Heart right ventricle (tissue), 16 donors: ENCODE measurements around the gene CXCR3. TPM values are rescaled to one million over a fixed set of nuclear protein-coding genes. Genes with fewer than 3 reads are reported as not detected.
"Not testable (repeated sequence)": the region's sequence is repeated elsewhere in the genome, so short reads cannot be mapped to it uniquely, and the experiment has no call there.

Source experiments
- ATAC-seq, 8 donors: fragments of 200-7000 bp; cut with Tn5 transposase; one replicate each; pipeline ENCODE4 v1.9.1; 2020; ENCODE audit warnings: mild to moderate bottlenecking in 8 of 8, moderate library complexity in 8 of 8, moderate number of reproducible peaks in 1 of 8
- DNase-seq, 2 donors: peaks; one replicate each; pipeline ENCODE4 v3.0.0-alpha.2; 2020
- H3K27ac ChIP-seq, 10 donors: fragments of 200-600 bp; sonication (generic) in 2 of 10; one replicate each; pipeline versions ENCODE4 v1.5.0 to v1.8.0; 2020 to 2022; ENCODE audit warnings: mild to moderate bottlenecking in 3 of 10
- H3K27me3 ChIP-seq, 7 donors: fragments of 200-600 bp; one replicate each; pipeline ENCODE4 v1.8.0; 2021 to 2022; ENCODE audit warnings: mild to moderate bottlenecking in 2 of 7
- H3K36me3 ChIP-seq, 9 donors: fragments of 200-600 bp; sonication (generic) in 1 of 9; one replicate each; pipeline versions ENCODE4 v1.5.0 to v1.8.0; 2020 to 2022; ENCODE audit warnings: mild to moderate bottlenecking in 2 of 9
- H3K4me1 ChIP-seq, 9 donors: fragments of 200-600 bp; sonication (generic) in 1 of 9; one replicate each; pipeline versions ENCODE4 v1.5.0 to v1.8.0; 2020 to 2022; ENCODE audit warnings: mild to moderate bottlenecking in 4 of 9
- H3K4me3 ChIP-seq, 10 donors: fragments of 200-600 bp; sonication (generic) in 2 of 10; one replicate each; pipeline versions ENCODE4 v1.5.0 to v1.8.0; 2020 to 2022; ENCODE audit warnings: mild to moderate bottlenecking in 7 of 10, moderate library complexity in 2 of 10
- H3K9me3 ChIP-seq, 11 donors: fragments of 200-600 bp in 10 of 11; sonication (generic) in 2 of 11; one replicate each; pipeline versions ENCODE4 v1.5.0 to v1.8.0; 2013 to 2022; ENCODE audit warnings: mild to moderate bottlenecking in 2 of 11, control low read depth in 1 of 11, moderate library complexity in 1 of 11
- WGBS, 2 donors: extraction: QIAGEN DNeasy Blood & Tissue Kit; methylation state at CpG; one replicate each; pipeline ENCODE4 v1.1.7; 2013; ENCODE audit warnings: inconsistent platforms in 1 of 2; 5-methylcytosine and 5-hydroxymethylcytosine counted together
- intact Hi-C, 10 donors: fragments of 100-400 bp; cut with DNase I; formaldehyde crosslinking; loops; one replicate each; pipeline versions ENCODE4 v1.11.1 to v1.14.2; 2022
- polyA plus RNA-seq, 2 donors: library from polyadenylated mRNA; stranded (reverse); fragments of 200-250 nt; gene quantifications; one replicate each; pipeline ENCODE4 v1.2.3, GENCODE V29; 2013
- total RNA-seq, 10 donors: library from RNA; stranded (reverse); fragmentation: NEBNext Ultra II Directional in 3 of 10; extraction: Animal tissue kit (Norgen Biotek cat#: 25700) in 3 of 10; gene quantifications; one replicate each; pipeline versions ENCODE4 v1.2.1 to v1.2.4, GENCODE V29; 2021 to 2023
- TF ChIP-seq, protein P1 (sequence below), 9 donors: fragments of 200-600 bp; sonication (generic) in 2 of 9; IDR thresholded peaks; one replicate each; pipeline versions ENCODE4 v1.5.0 to v1.8.0; 2021 to 2022; ENCODE audit warnings: antibody characterized with exemption in 9 of 9, mild to moderate bottlenecking in 5 of 9, moderate library complexity in 1 of 9
- donor health status: Arrhythmogenic right ventricular cardiomyopathy.
- donor health status: ischemic (EF 13 %, LVEDD 7.1; RV severe dilation, severe dysfunction).
- donor health status: healthy with polysubstance abuse.
- donor health status: DM: no; HTN: yes; CAD: no.
- donor health status: DM: no; HTN: no; CAD: no.
- donor health status: ischemic (EF 25% LVEDD 6.9; RV normal size, moderate dysfunction).
- donor health status: ischemic (EF 25% LVEDD 5.7; RV mildly dilated, moderate dysfunction).
- donor health status: healthy.
- donor health status: DM: yes; HTN: yes; CAD: no.
- donor health status: Ischemic cardiomyopathy.
- donor health status: ischemic (EF 35%, LVEDD 5.7; RV mildly dilated, moderate dysfunction).
- donor health status: nonischemic (EF 11% LVEDD 7.7; RV severe dilation, severe dysfunction).
- donor health status: DM: yes; HTN: yes; CAD: no.
- donor health status: PGD.
- donor health status: ischemic (EF 29% LVEDD 5.4; RV normal size, mild dysfunction).
- donor health status: nonischemic (EF 23%, LVEDD 6.1; RV moderate dilation, normal function).

Gene CXCR3
- total and polyA plus RNA-seq, 12 donors, result 0.10 to 2.7 (median 0.24) TPM; not detected in 6

DNA sequence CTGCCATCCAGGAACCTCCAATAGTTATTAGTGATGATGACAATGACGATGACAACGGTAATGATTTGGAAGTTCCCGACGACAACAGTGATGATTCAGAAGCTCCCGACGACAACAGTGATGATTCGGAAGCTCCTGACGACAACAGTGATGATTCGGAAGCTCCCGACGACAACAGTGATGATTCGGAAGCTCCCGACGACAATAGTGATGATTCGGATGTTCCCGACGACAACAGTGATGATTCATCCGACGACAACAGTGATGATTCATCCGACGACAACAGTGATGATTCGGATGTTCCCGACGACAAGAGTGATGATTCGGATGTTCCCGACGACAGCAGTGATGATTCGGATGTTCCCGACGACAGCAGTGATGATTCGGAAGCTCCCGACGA lies 14.7 kb downstream of the CXCR3 start:
- peaks cover 0 to 79% (median 10%) of the 10 kb centered on the region in 9 donors for H3K36me3 ChIP-seq
- ATAC-seq (no peak), DNase-seq (no peak)

DNA sequence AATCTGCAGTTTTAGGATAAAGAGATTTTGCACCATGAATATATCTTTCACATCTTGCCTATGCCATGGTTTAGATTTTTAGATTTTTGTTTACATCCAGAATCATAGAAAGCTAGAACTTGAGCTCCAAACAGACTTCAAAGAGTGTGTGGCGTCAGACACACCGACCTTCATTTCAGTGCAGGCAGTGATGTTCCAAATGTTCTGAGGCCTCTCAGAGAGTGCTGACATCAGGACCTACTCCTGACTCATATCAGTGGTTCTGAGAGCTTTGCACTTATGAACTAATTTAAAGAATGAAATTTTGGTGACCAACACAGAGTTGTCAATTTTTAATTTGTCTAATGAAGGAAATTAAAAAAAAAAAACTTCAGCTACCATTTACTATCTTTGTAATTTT lies 18.3 kb downstream of the CXCR3 start:
- H3K4me1 ChIP-seq, result no peaks in the 10 kb centered on the region
- intact Hi-C loops, result loop anchor here in 1 of 10 donors (10.0 kb wide), 1 partner anchor 55 kb away; no protein-coding TSS in a partner anchor
- H3K9me3 ChIP-seq, result peaks cover 0 to 15% (median 0%) of the 10 kb centered on the region in 11 donors
- peaks cover 0 to 88% (median 6%) of the 10 kb centered on the region in 9 donors for H3K36me3 ChIP-seq
- H3K4me3 ChIP-seq, result no peak overlapping the region
- H3K27ac ChIP-seq, result no peak overlapping the region
- TF ChIP-seq, protein P1, sequence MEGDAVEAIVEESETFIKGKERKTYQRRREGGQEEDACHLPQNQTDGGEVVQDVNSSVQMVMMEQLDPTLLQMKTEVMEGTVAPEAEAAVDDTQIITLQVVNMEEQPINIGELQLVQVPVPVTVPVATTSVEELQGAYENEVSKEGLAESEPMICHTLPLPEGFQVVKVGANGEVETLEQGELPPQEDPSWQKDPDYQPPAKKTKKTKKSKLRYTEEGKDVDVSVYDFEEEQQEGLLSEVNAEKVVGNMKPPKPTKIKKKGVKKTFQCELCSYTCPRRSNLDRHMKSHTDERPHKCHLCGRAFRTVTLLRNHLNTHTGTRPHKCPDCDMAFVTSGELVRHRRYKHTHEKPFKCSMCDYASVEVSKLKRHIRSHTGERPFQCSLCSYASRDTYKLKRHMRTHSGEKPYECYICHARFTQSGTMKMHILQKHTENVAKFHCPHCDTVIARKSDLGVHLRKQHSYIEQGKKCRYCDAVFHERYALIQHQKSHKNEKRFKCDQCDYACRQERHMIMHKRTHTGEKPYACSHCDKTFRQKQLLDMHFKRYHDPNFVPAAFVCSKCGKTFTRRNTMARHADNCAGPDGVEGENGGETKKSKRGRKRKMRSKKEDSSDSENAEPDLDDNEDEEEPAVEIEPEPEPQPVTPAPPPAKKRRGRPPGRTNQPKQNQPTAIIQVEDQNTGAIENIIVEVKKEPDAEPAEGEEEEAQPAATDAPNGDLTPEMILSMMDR (IDR thresholded peaks at IDR 0.05), result no peak
- ATAC-seq (peak in 3 of 8 donors; percentile 66 to 92 (median 82)), DNase-seq (no peak)
- 46 to 69% methylated on average over 2 of the region's 2 CpGs for WGBS, 2 donors
- peaks cover 0 to 9% (median 0%) of the 10 kb centered on the region in 7 donors for H3K27me3 ChIP-seq

More for the DNA sequence above, 14.7 kb downstream of the CXCR3 start:
- intact Hi-C loops, result loop anchor here in 1 of 10 donors (10.0 kb wide), 1 partner anchor 59 kb away; no protein-coding TSS in a partner anchor
- WGBS, 2 donors, result 94 to 97% methylated on average over 33 of the region's 33 CpGs
- H3K4me3 ChIP-seq, result no peak overlapping the region
- H3K27ac ChIP-seq, result no peak overlapping the region
- no peaks in the 10 kb centered on the region for H3K27me3 ChIP-seq
- H3K4me1 ChIP-seq, result peaks cover 0 to 17% (median 6%) of the 10 kb centered on the region in 9 donors
- H3K9me3 ChIP-seq, result peaks cover 0 to 15% (median 0%) of the 10 kb centered on the region in 11 donors
- TF ChIP-seq, protein P1 (IDR thresholded peaks at IDR 0.05), result no peak

DNA sequence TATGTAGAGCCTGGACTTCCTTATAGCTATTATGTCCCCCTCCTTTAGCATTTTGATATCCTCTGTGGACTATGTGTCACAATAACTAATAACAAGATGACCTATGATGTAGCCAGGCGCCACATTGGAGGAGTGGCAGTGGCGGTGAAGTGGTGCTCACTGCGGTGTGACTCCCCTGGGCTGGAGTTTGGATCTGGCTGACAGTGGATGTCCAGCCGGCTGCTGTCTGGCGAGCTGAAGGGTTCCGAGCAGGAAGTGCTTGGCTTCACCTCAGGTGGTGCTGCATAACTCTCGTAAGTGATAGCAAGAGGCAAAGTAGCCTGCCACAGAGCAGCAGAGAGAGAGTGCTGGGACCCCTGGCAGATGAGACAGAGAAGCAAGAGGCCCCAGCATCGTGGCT lies 25.1 kb downstream of the CXCR3 start:
- H3K36me3 ChIP-seq, result peaks cover 0 to 26% (median 0%) of the 10 kb centered on the region in 9 donors
- intact Hi-C loops, H3K4me1 ChIP-seq, H3K27ac ChIP-seq, H3K4me3 ChIP-seq, DNase-seq, H3K27me3 ChIP-seq, H3K9me3 ChIP-seq: not testable (repeated sequence)
- peak in 3 of 8 donors; percentile 35 to 86 (median 69) for ATAC-seq
- WGBS, 2 donors, result 44 to 81% methylated on average over 4 to 7 of the region's 8 CpGs

DNA sequence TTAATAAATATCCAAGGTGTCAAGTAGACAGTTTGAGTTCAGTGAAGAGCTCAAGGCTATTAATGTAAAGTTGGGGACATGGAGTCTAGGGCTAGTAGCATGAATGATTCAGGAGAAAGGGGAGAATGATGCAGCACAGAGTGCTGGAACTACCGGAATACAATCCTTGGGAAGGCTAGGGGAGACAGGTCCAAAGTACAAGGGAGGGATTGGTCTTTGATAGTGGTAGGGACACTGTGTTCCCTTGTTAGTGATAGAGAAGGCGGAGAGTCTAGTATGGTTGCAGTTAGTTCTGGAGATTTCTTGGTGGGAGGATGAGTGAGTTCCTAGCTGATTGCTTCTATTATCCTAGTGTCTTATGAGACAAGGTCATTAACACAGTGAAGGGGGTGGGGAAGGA lies 31.4 kb downstream of the CXCR3 start:
- 69 to 71% methylated on average over 2 of the region's 2 CpGs for WGBS, 2 donors
- TF ChIP-seq, protein P1 (IDR thresholded peaks at IDR 0.05), result no peak
- Histone ChIP-seq H3K36me3 (peaks cover 0 to 10% (median 0%) of the 10 kb centered on the region in 9 donors), H3K27ac (no peak overlapping the region), H3K4me3 (no peak overlapping the region), H3K27me3 (no peaks in the 10 kb centered on the region), H3K9me3 (no peaks in the 10 kb centered on the region), H3K4me1 (peaks cover 0 to 2% (median 0%) of the 10 kb centered on the region in 9 donors)
- peak in 2 of 8 donors; percentile 51 to 72 for ATAC-seq
- intact Hi-C loops, result no loop called here
- DNase-seq, result no peak

DNA sequence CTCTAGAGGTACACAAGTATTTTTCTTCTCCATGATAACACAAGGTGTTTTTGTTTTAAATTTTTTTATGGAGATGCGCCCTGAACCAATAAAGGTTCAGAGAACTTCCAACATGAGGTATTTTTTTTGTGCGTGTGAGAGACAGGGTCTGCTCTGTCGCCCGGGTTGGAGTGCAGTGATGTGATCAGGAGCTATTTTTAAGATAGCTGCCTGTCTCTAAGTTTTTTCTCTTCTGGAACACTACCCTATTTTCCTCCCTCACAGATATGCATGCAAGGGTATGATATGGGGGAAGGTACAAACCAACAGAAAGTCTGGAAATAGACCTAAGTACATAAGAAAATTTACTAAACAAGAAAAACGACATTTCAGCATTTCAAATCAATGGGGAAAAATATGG lies 37.1 kb downstream of the CXCR3 start:
- ATAC-seq (peak in 5 of 8 donors; percentile 50 to 88 (median 78)), DNase-seq (peak in 1 of 2 donors; percentile 9)
- no peaks in the 10 kb centered on the region for H3K9me3 ChIP-seq
- H3K36me3 ChIP-seq, result peaks cover 0 to 26% (median 0%) of the 10 kb centered on the region in 9 donors
- no peak overlapping the region for H3K4me3 ChIP-seq
- TF ChIP-seq, protein P1 (IDR thresholded peaks at IDR 0.05), result no peak
- peaks cover 0 to 4% (median 0%) of the 10 kb centered on the region in 9 donors for H3K4me1 ChIP-seq
- peak overlapping the region in 5 of 10 donors; percentile 29 to 64 (median 53) for H3K27ac ChIP-seq
- 35 to 54% methylated on average over 5 of the region's 5 CpGs for WGBS, 2 donors
- intact Hi-C loops, result loop anchor here in 1 of 10 donors (5.0 kb wide), 1 partner anchor 56 kb away; no protein-coding TSS in a partner anchor
- H3K27me3 ChIP-seq, result no peaks in the 10 kb centered on the region
